CD8-positive, alpha-beta memory T cell (primary cell): Measurements from ENCODE around the gene CFAP210. TPM values are rescaled to one million over a fixed set of nuclear protein-coding genes. Genes with fewer than 3 reads are reported as not detected.
A peak's percentile ranks its signal among the peaks of the same experiment; 100 is the strongest.

Experiments used
- CTCF ChIA-PET: fragments of 350-600 bp; sonication (Branson Sonifier 250); formaldehyde crosslinking; loops from one replicate; lab custom pipeline; 2021; ENCODE audit warnings: antibody characterized with exemption; lab: Charles Lee
- POLR2A ChIA-PET: fragments of 350-600 bp; sonication (Branson Sonifier 250); formaldehyde crosslinking; loops from one replicate; lab custom pipeline; 2021; ENCODE audit warnings: antibody characterized with exemption; lab: Charles Lee
- DNase-seq, 5 donors: peaks; one replicate each; pipeline versions ENCODE4 v3.0.0 to v3.0.0-alpha.2; 2020 to 2022; ENCODE audit warnings: mixed read lengths in 1 of 5
- H3K27ac ChIP-seq: one replicate; pipeline ENCODE4 v1.7.0; 2013; ENCODE audit warnings: low read depth, mild to moderate bottlenecking, low read length, moderate library complexity
- H3K27me3 ChIP-seq: 2 replicates; pipeline ENCODE4 v1.7.0; 2013; ENCODE audit warnings: low read length, mild to moderate bottlenecking; ENCODE audit not compliant: insufficient read depth, poor library complexity, severe bottlenecking
- H3K36me3 ChIP-seq: 2 replicates; pipeline ENCODE4 v1.7.0; 2013; ENCODE audit warnings: mild to moderate bottlenecking, low read length, moderate library complexity; ENCODE audit not compliant: insufficient read depth
- H3K4me1 ChIP-seq: 2 replicates; pipeline ENCODE4 v1.7.0; 2013; ENCODE audit warnings: mild to moderate bottlenecking, low read length, moderate library complexity; ENCODE audit not compliant: insufficient read depth
- H3K4me3 ChIP-seq: 2 replicates; pipeline ENCODE4 v1.7.0; 2013; ENCODE audit warnings: mild to moderate bottlenecking, low read length
- H3K9me3 ChIP-seq: 2 replicates; pipeline ENCODE4 v1.7.0; 2013; ENCODE audit warnings: mild to moderate bottlenecking, low read length
- H3K27ac Mint-ChIP-seq, 8 donors: one replicate each; pipeline ENCODE4 v1.8.0; 2020 to 2021; ENCODE audit warnings: mixed read lengths in 8 of 8, mild to moderate bottlenecking in 6 of 8, inconsistent platforms in 3 of 8, moderate library complexity in 3 of 8
- H3K27me3 Mint-ChIP-seq, 2 donors: one replicate each; pipeline ENCODE4 v1.8.0; 2020 to 2021; ENCODE audit warnings: mixed read lengths in 2 of 2, mild to moderate bottlenecking in 1 of 2, moderate library complexity in 1 of 2
- H3K36me3 Mint-ChIP-seq, 3 donors: one replicate each; pipeline ENCODE4 v1.8.0; 2020 to 2021; ENCODE audit warnings: mixed read lengths in 3 of 3, inconsistent platforms in 1 of 3, mild to moderate bottlenecking in 1 of 3
- H3K4me1 Mint-ChIP-seq, 3 donors: one replicate each; pipeline ENCODE4 v1.8.0; 2020 to 2021; ENCODE audit warnings: mixed read lengths in 3 of 3, inconsistent platforms in 1 of 3, mild to moderate bottlenecking in 1 of 3
- H3K4me3 Mint-ChIP-seq, 7 donors: one replicate each; pipeline ENCODE4 v1.8.0; 2020 to 2021; ENCODE audit warnings: mixed read lengths in 7 of 7, mild to moderate bottlenecking in 6 of 7, moderate library complexity in 4 of 7, inconsistent platforms in 2 of 7
- H3K9me3 Mint-ChIP-seq, 5 donors: one replicate each; pipeline ENCODE4 v1.8.0; 2020 to 2022; ENCODE audit warnings: mixed read lengths in 5 of 5, mild to moderate bottlenecking in 3 of 5, moderate library complexity in 2 of 5, inconsistent platforms in 1 of 5
- polyA plus RNA-seq: library from polyadenylated mRNA; unstranded; fragments of 300-500 nt; fragmentation: Illumina TruSeq; gene quantifications from one replicate; pipeline ENCODE4 v1.2.3, GENCODE V29; 2021
- total RNA-seq, 2 experiments: library from RNA; stranded (reverse); gene quantifications; one replicate each; pipeline ENCODE4 v1.2.3, GENCODE V29; 2021

The CFAP210 gene
- total and polyA plus RNA-seq, 3 experiments from 2014 or later: 0.57 TPM; not detected in 2

DNA sequence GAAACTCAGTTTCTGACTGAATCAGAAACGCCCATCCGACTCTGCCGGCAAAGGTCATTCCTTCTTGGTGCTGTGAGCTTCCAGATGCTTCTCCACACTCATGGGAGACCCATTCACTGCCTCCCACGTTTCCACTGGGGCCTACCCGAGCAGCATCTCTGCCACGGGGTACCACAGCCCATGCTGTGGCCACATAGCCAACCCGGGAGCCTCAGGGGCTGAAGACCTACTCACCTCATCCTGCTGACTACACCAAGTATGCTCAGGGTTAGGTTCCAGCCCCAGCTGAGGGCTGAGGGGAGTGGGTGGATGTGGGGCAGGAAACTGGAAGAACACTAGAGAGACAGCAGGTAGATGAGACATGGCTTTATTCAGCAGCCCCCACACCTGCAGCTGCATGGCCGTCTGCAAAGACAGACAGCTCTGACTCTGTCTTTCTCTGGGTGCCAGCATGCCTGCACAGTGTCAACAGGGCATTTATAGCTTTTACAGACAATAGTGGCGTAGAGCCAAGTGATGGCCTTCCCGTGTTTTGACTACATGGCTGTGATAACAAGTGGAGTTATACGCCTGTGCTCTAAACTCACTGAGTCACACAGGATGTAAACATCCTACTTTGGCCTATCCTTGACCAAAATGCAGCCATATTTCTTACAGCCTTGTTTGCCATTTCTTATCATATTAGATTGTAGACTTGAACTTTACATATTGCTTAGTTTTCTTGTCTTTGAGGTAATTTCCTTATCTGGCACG lies 22.9 kb upstream of the CFAP210 start:
- Histone ChIP-seq H3K4me3 (no peak overlapping the region), H3K9me3 (no peaks in the 10 kb centered on the region), H3K27me3 (no peaks in the 10 kb centered on the region), H3K27ac (no peak overlapping the region), H3K36me3 (no peaks in the 10 kb centered on the region), H3K4me1 (no peaks in the 10 kb centered on the region)
- Mint-ChIP-seq H3K36me3 (no peaks in the 10 kb centered on the region), H3K4me1 (peaks cover 0 to 3% (median 0%) of the 10 kb centered on the region in 3 donors), H3K27ac (peak overlapping the region in 1 of 8 donors; percentile 29), H3K4me3 (no peak overlapping the region), H3K27me3 (peaks cover 0 to 1% of the 10 kb centered on the region in 2 donors), H3K9me3 (no peaks in the 10 kb centered on the region)
- DNase-seq: no peak
- ChIA-PET POLR2A (no interaction called here), CTCF (no interaction called here)

DNA sequence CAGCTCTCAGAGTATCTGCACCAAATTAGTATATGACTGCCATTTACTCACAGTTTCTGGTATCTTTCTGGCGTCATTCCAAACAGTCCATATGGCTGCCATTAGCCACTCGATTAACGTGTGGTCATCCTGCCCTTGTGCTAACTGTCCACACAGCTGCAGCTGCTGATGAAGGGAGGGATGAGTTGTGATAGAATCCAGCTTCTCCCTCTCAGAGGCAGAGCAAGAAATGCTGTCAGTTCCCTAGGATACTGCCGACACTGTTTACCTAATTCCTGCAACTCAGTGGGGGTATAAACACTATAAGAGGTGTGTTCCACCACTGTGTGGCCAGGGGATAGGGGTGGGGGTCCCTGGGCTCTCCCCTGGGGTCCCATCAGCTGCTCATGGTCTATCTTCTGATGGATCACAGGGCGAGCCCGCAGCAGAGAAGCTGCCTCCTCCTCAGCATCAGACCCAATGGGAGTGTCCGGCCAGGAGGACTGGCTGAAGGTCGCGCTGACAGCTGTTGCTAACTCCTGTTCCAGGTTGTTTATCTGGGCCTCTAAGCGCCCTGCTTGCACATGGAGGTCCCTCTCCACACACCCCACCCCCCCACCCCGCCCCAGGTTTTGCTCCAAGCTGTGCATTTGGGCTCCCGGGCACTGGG lies 22.2 kb upstream of the CFAP210 start:
- Mint-ChIP-seq H3K9me3 (no peaks in the 10 kb centered on the region), H3K4me1 (peaks cover 0 to 3% (median 0%) of the 10 kb centered on the region in 3 donors), H3K27me3 (no peaks in the 10 kb centered on the region), H3K36me3 (peaks cover 0 to 4% (median 0%) of the 10 kb centered on the region in 3 donors), H3K4me3 (no peak overlapping the region), H3K27ac (no peak overlapping the region)
- Histone ChIP-seq H3K4me3 (no peak overlapping the region), H3K4me1 (no peaks in the 10 kb centered on the region), H3K27me3 (no peaks in the 10 kb centered on the region), H3K36me3 (no peaks in the 10 kb centered on the region), H3K27ac (no peak overlapping the region), H3K9me3 (no peaks in the 10 kb centered on the region)
- ChIA-PET CTCF (no interaction called here), POLR2A (no interaction called here)
- no peak for DNase-seq

DNA sequence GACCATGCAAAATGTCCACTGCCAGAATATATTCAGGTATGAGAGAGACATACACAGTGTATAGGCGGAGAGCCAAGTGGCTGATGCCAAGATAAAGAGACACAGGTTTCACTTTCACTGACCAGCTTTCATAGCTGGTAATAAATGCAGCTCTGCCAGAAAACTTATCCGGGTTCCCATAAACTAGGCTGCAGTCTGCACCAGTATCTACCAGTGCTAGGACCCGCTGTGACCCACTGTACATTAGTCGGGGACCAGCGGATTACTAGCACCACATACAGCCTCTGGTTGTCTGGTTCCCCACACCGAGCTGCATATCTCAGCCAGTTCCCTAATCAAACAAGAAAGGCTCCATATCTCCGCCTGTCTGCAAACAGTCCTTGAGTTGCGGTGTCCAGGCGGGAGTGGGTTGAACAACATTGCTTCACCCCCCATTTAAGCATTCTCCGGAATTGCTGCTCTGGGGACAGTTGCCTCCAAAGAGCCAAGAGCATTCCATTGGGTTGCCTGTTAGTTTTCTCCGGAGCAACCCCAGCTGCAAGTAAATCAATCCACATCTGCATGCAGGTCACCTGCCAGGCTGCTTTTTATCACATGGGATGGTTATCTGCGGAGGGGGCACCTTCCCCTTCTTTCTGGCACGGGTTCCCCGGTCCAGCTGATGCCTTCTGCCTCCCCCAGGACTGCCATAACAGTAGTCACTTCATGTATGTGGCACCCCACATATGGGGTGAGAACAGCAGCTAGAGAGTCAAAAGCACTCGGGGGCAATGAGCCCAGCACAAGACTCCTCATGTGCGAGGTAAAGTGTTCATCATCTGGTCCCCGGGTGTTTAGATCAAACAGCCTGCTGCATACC lies 21.4 kb upstream of the CFAP210 start:
- Histone ChIP-seq H3K27me3 (no peaks in the 10 kb centered on the region), H3K4me1 (no peaks in the 10 kb centered on the region), H3K9me3 (no peaks in the 10 kb centered on the region), H3K36me3 (no peaks in the 10 kb centered on the region), H3K27ac (no peak overlapping the region), H3K4me3 (no peak overlapping the region)
- Mint-ChIP-seq H3K4me3 (peak overlapping the region in 1 of 7 donors; percentile 73), H3K27ac (peak overlapping the region in 1 of 8 donors; percentile 35), H3K9me3 (no peaks in the 10 kb centered on the region), H3K27me3 (no peaks in the 10 kb centered on the region), H3K36me3 (peaks cover 0 to 4% (median 0%) of the 10 kb centered on the region in 3 donors), H3K4me1 (peaks cover 0 to 3% (median 0%) of the 10 kb centered on the region in 3 donors)
- POLR2A ChIA-PET: no interaction called here
- DNase-seq: no peak
- CTCF ChIA-PET: interaction anchor here (1.6 kb wide), 1 partner anchor 54 kb away, joined by 4 read pairs; no protein-coding TSS in a partner anchor

DNA sequence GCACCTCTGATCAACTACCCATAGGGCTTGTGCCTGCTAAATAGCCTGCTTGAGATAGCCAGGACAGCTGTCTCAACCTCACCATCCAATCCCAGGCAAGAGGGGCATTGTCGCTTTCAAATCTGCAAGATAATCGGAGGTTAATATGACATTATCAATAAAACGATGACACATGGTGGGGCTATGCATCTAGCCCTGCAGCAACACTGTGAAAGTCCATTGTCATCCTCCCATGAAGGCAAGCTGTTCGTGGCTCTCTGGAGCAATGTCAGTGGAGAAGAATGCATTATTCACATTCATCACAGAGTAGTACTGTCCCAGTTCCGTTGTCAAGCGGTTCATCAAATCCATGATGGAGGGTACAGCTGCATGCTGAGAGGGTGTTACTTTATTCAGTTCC lies 20.5 kb upstream of the CFAP210 start:
- Mint-ChIP-seq H3K9me3 (no peaks in the 10 kb centered on the region), H3K27ac (no peak overlapping the region), H3K4me3 (no peak overlapping the region), H3K36me3 (peaks cover 0 to 5% (median 0%) of the 10 kb centered on the region in 3 donors), H3K27me3 (no peaks in the 10 kb centered on the region), H3K4me1 (peaks cover 0 to 3% (median 0%) of the 10 kb centered on the region in 3 donors)
- no peak overlapping the region for H3K27ac ChIP-seq
- no peaks in the 10 kb centered on the region for H3K36me3 ChIP-seq
- H3K4me1 ChIP-seq: no peaks in the 10 kb centered on the region
- no peak for DNase-seq
- H3K4me3 ChIP-seq: no peak overlapping the region
- ChIA-PET POLR2A (no interaction called here), CTCF (interaction anchor here (1.6 kb wide), 1 partner anchor 54 kb away, joined by 4 read pairs; no protein-coding TSS in a partner anchor)
- no peaks in the 10 kb centered on the region for H3K9me3 ChIP-seq
- no peaks in the 10 kb centered on the region for H3K27me3 ChIP-seq

DNA sequence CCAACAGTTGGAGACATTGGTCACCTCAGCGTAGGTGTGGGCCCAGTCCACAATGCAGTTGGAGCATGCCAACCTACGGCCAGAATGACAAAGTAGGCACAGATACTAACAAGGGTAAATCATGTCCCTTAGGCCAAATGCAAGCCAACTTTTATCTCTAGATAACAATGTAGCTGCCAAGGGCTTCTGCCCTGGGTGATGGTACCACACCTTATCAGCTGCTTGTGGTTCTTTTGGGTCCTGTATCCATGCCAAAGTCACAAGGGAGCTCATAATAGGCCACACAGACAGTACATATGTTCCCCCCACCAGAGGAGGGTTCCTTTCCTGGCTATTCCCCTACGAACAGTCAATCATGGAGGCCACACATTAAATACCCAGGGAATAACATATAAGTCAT lies 19.1 kb upstream of the CFAP210 start:
- no peaks in the 10 kb centered on the region for H3K36me3 ChIP-seq
- ChIA-PET CTCF (no interaction called here), POLR2A (no interaction called here)
- no peak overlapping the region for H3K27ac ChIP-seq
- no peak for DNase-seq
- peaks cover 0 to 6% (median 0%) of the 10 kb centered on the region in 3 donors for H3K36me3 Mint-ChIP-seq
- no peaks in the 10 kb centered on the region for H3K27me3 ChIP-seq
- no peaks in the 10 kb centered on the region for H3K9me3 ChIP-seq
- no peaks in the 10 kb centered on the region for H3K4me1 ChIP-seq
- H3K4me3 Mint-ChIP-seq: no peak overlapping the region
- H3K9me3 Mint-ChIP-seq: no peaks in the 10 kb centered on the region
- no peak overlapping the region for H3K4me3 ChIP-seq
- no peaks in the 10 kb centered on the region for H3K27me3 Mint-ChIP-seq
- no peak overlapping the region for H3K27ac Mint-ChIP-seq
- no peaks in the 10 kb centered on the region for H3K4me1 Mint-ChIP-seq

DNA sequence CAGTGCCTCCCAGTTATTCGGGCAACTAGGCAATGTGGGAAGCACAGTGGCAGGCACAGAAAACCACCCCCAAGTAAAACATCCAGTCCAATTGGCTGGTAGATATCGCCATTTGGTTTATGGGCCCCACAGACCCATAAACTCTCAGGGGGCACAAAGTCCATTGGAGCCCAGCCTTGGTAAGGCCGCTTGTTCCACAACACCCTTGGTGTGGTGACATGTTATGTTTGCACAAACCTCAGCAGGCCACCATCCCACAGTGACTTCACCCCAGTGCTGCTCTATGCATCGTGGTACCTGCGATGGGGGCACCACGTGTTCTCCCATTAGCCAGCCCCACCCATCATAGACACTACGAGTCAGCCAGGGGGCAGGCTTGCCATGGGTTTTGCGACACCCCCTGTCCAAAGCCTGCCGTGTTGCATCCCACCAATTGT lies 18.6 kb upstream of the CFAP210 start:
- Histone ChIP-seq H3K4me3 (no peak overlapping the region), H3K27me3 (no peaks in the 10 kb centered on the region), H3K4me1 (no peaks in the 10 kb centered on the region), H3K9me3 (no peaks in the 10 kb centered on the region), H3K27ac (no peak overlapping the region), H3K36me3 (no peaks in the 10 kb centered on the region)
- H3K36me3 Mint-ChIP-seq: peaks cover 0 to 6% (median 0%) of the 10 kb centered on the region in 3 donors
- POLR2A ChIA-PET: no interaction called here
- DNase-seq: no peak
- no peaks in the 10 kb centered on the region for H3K27me3 Mint-ChIP-seq
- CTCF ChIA-PET: no interaction called here
- H3K9me3 Mint-ChIP-seq: no peaks in the 10 kb centered on the region
- no peaks in the 10 kb centered on the region for H3K4me1 Mint-ChIP-seq
- H3K4me3 Mint-ChIP-seq: no peak overlapping the region
- H3K27ac Mint-ChIP-seq: no peak overlapping the region

DNA sequence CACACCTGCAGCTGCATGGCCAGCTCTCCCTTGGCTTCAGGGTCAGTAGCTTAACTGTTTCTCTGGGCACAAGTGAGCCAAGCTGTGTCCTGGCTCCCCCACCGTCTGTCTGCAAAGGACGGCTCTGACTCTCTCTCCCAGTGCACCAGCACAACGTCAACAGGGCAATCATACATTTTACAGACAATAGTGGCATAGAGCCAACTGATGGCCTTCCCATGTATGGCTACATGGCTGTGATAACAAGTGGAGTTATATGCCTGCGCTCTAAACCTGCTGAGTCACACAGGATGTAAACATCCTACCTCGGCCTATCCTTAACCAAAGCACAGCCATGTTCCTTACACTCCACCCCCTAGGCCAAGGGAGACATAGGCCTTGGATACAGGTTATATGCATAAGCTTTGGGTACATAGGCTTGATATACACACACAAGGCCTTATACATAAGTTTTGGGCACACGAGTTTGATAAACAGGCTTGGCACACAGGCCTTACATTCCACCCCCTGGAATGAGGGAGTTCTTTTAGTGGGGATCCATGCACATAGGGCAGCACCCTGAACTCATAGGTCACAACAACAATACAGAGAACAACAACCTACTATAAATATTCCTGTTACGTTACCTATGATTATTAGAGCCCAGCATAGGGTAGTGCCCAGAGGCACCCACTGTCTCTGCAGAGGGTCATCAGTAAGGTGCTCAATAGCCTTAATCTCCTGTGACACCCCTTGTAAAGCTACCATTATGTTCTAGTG lies 17.7 kb upstream of the CFAP210 start:
- H3K27ac ChIP-seq: peak overlapping the region; percentile 2
- peaks cover 0 to 6% (median 0%) of the 10 kb centered on the region in 3 donors for H3K36me3 Mint-ChIP-seq
- H3K27me3 Mint-ChIP-seq: no peaks in the 10 kb centered on the region
- no peak for DNase-seq
- H3K36me3 ChIP-seq: no peaks in the 10 kb centered on the region
- no peak overlapping the region for H3K4me3 ChIP-seq
- ChIA-PET CTCF (no interaction called here), POLR2A (no interaction called here)
- H3K27me3 ChIP-seq: no peaks in the 10 kb centered on the region
- H3K4me3 Mint-ChIP-seq: no peak overlapping the region
- no peak overlapping the region for H3K27ac Mint-ChIP-seq
- H3K4me1 ChIP-seq: no peaks in the 10 kb centered on the region
- no peaks in the 10 kb centered on the region for H3K4me1 Mint-ChIP-seq
- no peaks in the 10 kb centered on the region for H3K9me3 Mint-ChIP-seq
- no peaks in the 10 kb centered on the region for H3K9me3 ChIP-seq
